Endothelial cell of umbilical vein (primary cell): Measurements from ENCODE around the gene PSAP. TPM values are rescaled to one million over a fixed set of nuclear protein-coding genes. Genes with fewer than 3 reads are reported as not detected.

Experiments used
- BruUV-seq: library from RNA; stranded (reverse); fragments of 400-500 nt; replicated peaks from 2 replicates; lab custom pipeline; 2021; lab: Mats Ljungman, UMichigan
- CTCF ChIA-PET: fragments of 300-600, 350-600 bp; sonication (Branson Sonifier 250); formaldehyde crosslinking; loops from one replicate; lab custom pipeline; 2021; ENCODE audit warnings: antibody characterized with exemption, inconsistent platforms; lab: Charles Lee
- POLR2A ChIA-PET: fragments of 300-600, 350-600 bp; sonication (Branson Sonifier 250); formaldehyde crosslinking; loops from one replicate; lab custom pipeline; 2021; ENCODE audit warnings: antibody characterized with exemption, inconsistent platforms; lab: Charles Lee
- DNase-seq: peaks from one replicate; pipeline ENCODE4 v3.0.0-alpha.2; 2011; ENCODE audit warnings: low read depth, low spot score
- FAIRE-seq: peaks from 2 replicates; lab custom pipeline; 2011; peaks lifted over from hg19 to GRCh38; lab: Jason Lieb, UNC
- H2AFZ ChIP-seq: 2 replicates; pipeline ENCODE4 v1.6.0; 2012; ENCODE audit warnings: low read depth, low read length, control low read depth, inconsistent platforms
- H3K27ac ChIP-seq: 2 replicates; pipeline ENCODE4 v1.5.1; 2011; ENCODE audit warnings: low read depth, mild to moderate bottlenecking, control low read depth, low read length, moderate library complexity; ENCODE audit not compliant: insufficient read depth
- H3K27me3 ChIP-seq, 2 experiments: 2 replicates each; pipeline versions ENCODE4 v1.6.0 to v1.6.1; 2011; ENCODE audit warnings: low read length in 2 of 2, mixed read lengths in 1 of 2; ENCODE audit not compliant: control insufficient read depth in 2 of 2, insufficient read depth in 2 of 2
- H3K36me3 ChIP-seq, 2 experiments: 2 replicates in 1 of 2; 3 replicates in 1 of 2; pipeline ENCODE4 v1.5.1; 2011; ENCODE audit warnings: low read length in 2 of 2, mild to moderate bottlenecking in 1 of 2, moderate library complexity in 1 of 2; ENCODE audit not compliant: control insufficient read depth in 2 of 2, insufficient read depth in 2 of 2; ENCODE audit errors: extremely low read depth in 1 of 2
- H3K4me1 ChIP-seq: 3 replicates; pipeline ENCODE4 v1.5.1; 2011; ENCODE audit warnings: mild to moderate bottlenecking, low read length; ENCODE audit not compliant: control insufficient read depth, insufficient read depth; ENCODE audit errors: extremely low read depth
- H3K4me2 ChIP-seq: 2 replicates; pipeline ENCODE4 v1.6.1; 2011; ENCODE audit warnings: low read length, control low read depth, mixed read lengths; ENCODE audit not compliant: insufficient read depth
- H3K4me3 ChIP-seq, 3 experiments: fragments of 200-600 bp in 1 of 3; sonication (generic), shearing (Covaris generic) in 1 of 3; replicated peaks in 1 of 3; 2 replicates each; pipeline ENCODE4 v1.5.1; 2011 to 2016; ENCODE audit warnings: control low read depth in 3 of 3, low read length in 3 of 3, mild to moderate bottlenecking in 2 of 3, inconsistent platforms in 1 of 3, low read depth in 1 of 3, moderate library complexity in 1 of 3; ENCODE audit not compliant: insufficient read depth in 1 of 3
- H3K79me2 ChIP-seq: 2 replicates; pipeline ENCODE4 v1.6.0; 2012; ENCODE audit warnings: low read length, inconsistent platforms; ENCODE audit not compliant: control insufficient read depth, insufficient read depth
- H3K9ac ChIP-seq: replicated peaks from 2 replicates; pipeline ENCODE3; 2011; ENCODE audit warnings: low read length, control low read depth; ENCODE audit not compliant: insufficient read depth; ENCODE audit errors: extremely low read depth
- H3K9me1 ChIP-seq: replicated peaks from 3 replicates; pipeline ENCODE4 v1.6.0; 2011; ENCODE audit warnings: mild to moderate bottlenecking, low read length; ENCODE audit not compliant: control insufficient read depth, insufficient read depth; ENCODE audit errors: extremely low read depth
- H3K9me3 ChIP-seq: replicated peaks from 2 replicates; pipeline ENCODE4 v1.5.1; 2012; ENCODE audit warnings: low read length, inconsistent platforms; ENCODE audit not compliant: control insufficient read depth, insufficient read depth
- H4K20me1 ChIP-seq: replicated peaks from 2 replicates; pipeline ENCODE3; 2011; ENCODE audit warnings: mild to moderate bottlenecking, low read length; ENCODE audit not compliant: control insufficient read depth, insufficient read depth; ENCODE audit errors: extremely low read depth
- CTCF ChIP-seq, 2 donors: IDR thresholded peaks; 1 replicate in 1 of 2; 2 replicates in 1 of 2; pipeline ENCODE4 v1.5.1; 2011; ENCODE audit warnings: low read length in 2 of 2, mild to moderate bottlenecking in 2 of 2, moderate library complexity in 2 of 2, control low read depth in 1 of 2, inconsistent platforms in 1 of 2, low read depth in 1 of 2; ENCODE audit not compliant: insufficient read depth in 1 of 2; ENCODE audit errors: extremely low read depth in 1 of 2
- EZH2 ChIP-seq: IDR thresholded peaks from 2 replicates; pipeline ENCODE4 v1.6.1; 2012; ENCODE audit warnings: borderline replicate concordance, low read depth, mild to moderate bottlenecking, moderate library complexity, low read length, inconsistent platforms; ENCODE audit not compliant: severe bottlenecking
- FOS ChIP-seq: IDR thresholded peaks from 2 replicates; pipeline ENCODE4 v1.6.1; 2011; ENCODE audit warnings: mild to moderate bottlenecking, low read length, moderate library complexity, borderline replicate concordance; ENCODE audit not compliant: insufficient read depth
- GATA2 ChIP-seq: IDR thresholded peaks from 2 replicates; pipeline ENCODE4 v1.7.0; 2011; ENCODE audit warnings: low read depth, mild to moderate bottlenecking, moderate library complexity, mixed read lengths, low read length; ENCODE audit not compliant: insufficient read length, insufficient read depth
- JUN ChIP-seq: IDR thresholded peaks from 2 replicates; pipeline ENCODE4 v1.6.1; 2011; ENCODE audit warnings: borderline replicate concordance, low read depth; ENCODE audit not compliant: insufficient read length, insufficient read depth
- MAX ChIP-seq: IDR thresholded peaks from 2 replicates; pipeline ENCODE4 v1.6.1; 2011; ENCODE audit not compliant: insufficient read depth, insufficient read length
- MYC ChIP-seq: IDR thresholded peaks from one replicate; pipeline ENCODE4 v1.6.1; 2011; ENCODE audit warnings: mild to moderate bottlenecking, low read depth, low read length
- POLR2A ChIP-seq: IDR thresholded peaks from 2 replicates; pipeline ENCODE4 v1.6.1; 2012; ENCODE audit warnings: low read depth, mild to moderate bottlenecking, control low read depth, low read length
- POLR2AphosphoS5 ChIP-seq: IDR thresholded peaks from 2 replicates; pipeline ENCODE4 v1.6.1; 2012; ENCODE audit warnings: low read depth, mild to moderate bottlenecking, control low read depth, low read length, moderate library complexity; ENCODE audit not compliant: insufficient read depth
- dilution Hi-C: fragments of 300-500 bp; cut with MboI; formaldehyde crosslinking; loops from one replicate; pipeline ENCODE4 v1.15.0; 2019; ENCODE audit warnings: low sequenced_read_pairs; ENCODE audit not compliant: extremely low pct_ligation_motif_present
- intact Hi-C: fragments of 100-400 bp; cut with micrococcal nuclease; formaldehyde crosslinking; loops from one replicate; pipeline ENCODE4 v1.10.0; 2022
- polyA plus RNA-seq, 4 experiments: library from polyadenylated mRNA; depleted of rRNA in 3 of 4; stranded (reverse) in 3 of 4; unstranded in 1 of 4; fragments of >200 nt; gene quantifications; 2 replicates each; pipeline versions ENCODE4 v1.2.1 to v1.2.3, GENCODE V29; 2011 to 2012; ENCODE audit warnings: missing spikeins in 1 of 4
- total RNA-seq: library from RNA; stranded (reverse); gene quantifications from 2 replicates; pipeline ENCODE4 v1.2.3, GENCODE V29; 2021

The PSAP gene
- total and polyA plus RNA-seq, 2 donors (not counting 3 experiments of a cell fraction or from before 2014, with no cell fraction given), result 644 to 1,476 TPM

GRCh38 chr10:71827852-71828251 lies 23.2 kb downstream of the PSAP start:
- no peak for FAIRE-seq
- no TSS peak for BruUV-seq

GRCh38 chr10:71825217-71825616 lies 25.8 kb downstream of the PSAP start:
- no peaks in the 10 kb centered on the region for H3K27me3 ChIP-seq
- no peaks in the 10 kb centered on the region for H3K79me2 ChIP-seq
- CTCF ChIA-PET, result interaction anchor here (1.1 to 7.1 kb wide), 4 partner anchors 11 to 223 kb away, joined by 3 to 48 read pairs (median 4); no protein-coding TSS in a partner anchor
- no peak for TF ChIP-seq JUN
- no peak for TF ChIP-seq EZH2
- no peak for TF ChIP-seq FOS
- TF ChIP-seq MAX, result no peak
- TF ChIP-seq GATA2, result no peak
- TF ChIP-seq POLR2AphosphoS5, result no peak
- TF ChIP-seq POLR2A, result no peak
- no peak for TF ChIP-seq MYC
- TF ChIP-seq CTCF (IDR thresholded peaks at IDR 0.05; ENCODE audit: extremely low read depth in 1 of 2, insufficient read depth in 1 of 2, low read depth in 1 of 2, low read length in 2 of 2), result no peak
- H2AFZ ChIP-seq, result no peak overlapping the region
- intact Hi-C loops, result no loop called here
- DNase-seq, result no peak
- no peak for FAIRE-seq
- H3K27ac ChIP-seq, result no peak overlapping the region
- no peak overlapping the region for H3K9ac ChIP-seq
- dilution Hi-C loops, result no loop called here
- POLR2A ChIA-PET, result no interaction called here
- H3K4me2 ChIP-seq, result no peak overlapping the region
- no peaks in the 10 kb centered on the region for H4K20me1 ChIP-seq
- no peaks in the 10 kb centered on the region for H3K4me1 ChIP-seq
- peaks cover 36 to 59% of the 10 kb centered on the region in 2 experiments for H3K36me3 ChIP-seq
- no peaks in the 10 kb centered on the region for H3K9me1 ChIP-seq
- no peak overlapping the region for H3K4me3 ChIP-seq
- BruUV-seq, result no TSS peak
- H3K9me3 ChIP-seq, result no peaks in the 10 kb centered on the region

More at GRCh38 chr10:71827852-71828251, 23.2 kb downstream of the PSAP start:
- no peak overlapping the region for H3K27ac ChIP-seq
- dilution Hi-C loops, result no loop called here
- peaks cover 6% of the 10 kb centered on the region for H3K79me2 ChIP-seq
- ChIA-PET POLR2A (no interaction called here), CTCF (interaction anchor here (0.7 to 7.1 kb wide), 2 partner anchors 68 to 169 kb away, joined by 3 to 48 read pairs; no protein-coding TSS in a partner anchor)
- peaks cover 38 to 69% of the 10 kb centered on the region in 2 experiments for H3K36me3 ChIP-seq
- no peaks in the 10 kb centered on the region for H3K9me1 ChIP-seq
- no peak overlapping the region for H3K4me3 ChIP-seq
- DNase-seq, result no peak
- H3K9me3 ChIP-seq, result no peaks in the 10 kb centered on the region
- no peak overlapping the region for H3K9ac ChIP-seq
- intact Hi-C loops, result no loop called here
- H3K4me2 ChIP-seq, result no peak overlapping the region
- TF ChIP-seq POLR2AphosphoS5, result no peak
- no peaks in the 10 kb centered on the region for H4K20me1 ChIP-seq
- no peak overlapping the region for H2AFZ ChIP-seq
- H3K27me3 ChIP-seq, result no peaks in the 10 kb centered on the region
- H3K4me1 ChIP-seq, result peaks cover 7% of the 10 kb centered on the region
